Tibial artery (tissue), 4 donors: Measurements from ENCODE around the gene KIAA0825.

Experiments used
- DNase-seq, 2 donors: peaks; one replicate each; pipeline ENCODE4 v3.0.0-alpha.2; 2019
- H3K27ac ChIP-seq, 2 donors: fragments of 200-600 bp; sonication (generic) in 1 of 2; 1 replicate in 1 of 2; 2 replicates in 1 of 2; pipeline ENCODE4 v1.5.1; 2018 to 2019; ENCODE audit warnings: mild to moderate bottlenecking in 1 of 2
- H3K27me3 ChIP-seq, 2 donors: fragments of 200-600 bp; sonication (generic) in 1 of 2; one replicate each; pipeline versions ENCODE4 v1.5.1 to v1.6.0; 2016 to 2019
- H3K36me3 ChIP-seq, 3 donors: fragments of 200-600 bp; sonication (generic) in 2 of 3; one replicate each; pipeline ENCODE4 v1.5.1; 2016 to 2019; ENCODE audit warnings: mild to moderate bottlenecking in 2 of 3
- H3K4me1 ChIP-seq, 4 donors: fragments of 200-600 bp; sonication (generic) in 2 of 4; 1 replicate in 3 of 4; 2 replicates in 1 of 4; pipeline ENCODE4 v1.5.1; 2016 to 2019
- H3K4me3 ChIP-seq, 2 donors: fragments of 200-600 bp; sonication (generic) in 1 of 2; 1 replicate in 1 of 2; 2 replicates in 1 of 2; pipeline ENCODE4 v1.5.1; 2018 to 2019; ENCODE audit warnings: mild to moderate bottlenecking in 2 of 2
- H3K9me3 ChIP-seq, 3 donors: fragments of 200-600 bp; sonication (generic) in 1 of 3; one replicate each; pipeline ENCODE4 v1.5.1; 2016 to 2019
- CTCF ChIP-seq, 2 experiments: fragments of 200-600 bp in 1 of 2; fragments of 450-650 bp in 1 of 2; IDR thresholded peaks; one replicate each; pipeline ENCODE4 v1.5.1; 2017 to 2019; ENCODE audit warnings: antibody characterized with exemption in 2 of 2, mild to moderate bottlenecking in 1 of 2, moderate library complexity in 1 of 2
- intact Hi-C: fragments of 100-400 bp; cut with DNase I; formaldehyde crosslinking; loops from one replicate; pipeline ENCODE4 v1.15.0; 2023; ENCODE audit warnings: low total_unique reads

The KIAA0825 gene

GRCh38 chr5:94263068-94263467, 355.3 kb downstream of the KIAA0825 start:
- Histone ChIP-seq H3K4me1 (no peaks in the 10 kb centered on the region), H3K27me3 (no peaks in the 10 kb centered on the region), H3K27ac (no peak overlapping the region), H3K9me3 (no peaks in the 10 kb centered on the region), H3K36me3 (no peaks in the 10 kb centered on the region), H3K4me3 (no peak overlapping the region)
- intact Hi-C loops, result no loop called here
- no peak for DNase-seq
- no peak for TF ChIP-seq CTCF (IDR thresholded peaks at IDR 0.05)

- H3K27me3 ChIP-seq, result no peaks in the 10 kb centered on the region
- no peak for TF ChIP-seq CTCF (IDR thresholded peaks at IDR 0.05)
- H3K4me1 ChIP-seq, result no peaks in the 10 kb centered on the region
- H3K36me3 ChIP-seq, result no peaks in the 10 kb centered on the region
- no peak overlapping the region for H3K4me3 ChIP-seq
- intact Hi-C loops, result no loop called here
- no peak for DNase-seq
- no peak overlapping the region for H3K27ac ChIP-seq
- H3K9me3 ChIP-seq, result no peaks in the 10 kb centered on the region
These were observed 358.3 kb downstream of the KIAA0825 start for GRCh38 chr5:94260096-94260495.

- intact Hi-C loops, result no loop called here
- H3K27me3 ChIP-seq, result no peaks in the 10 kb centered on the region
- DNase-seq, result no peak
- no peaks in the 10 kb centered on the region for H3K36me3 ChIP-seq
- no peak overlapping the region for H3K27ac ChIP-seq
- no peak overlapping the region for H3K4me3 ChIP-seq
- TF ChIP-seq CTCF (IDR thresholded peaks at IDR 0.05), result no peak
- H3K4me1 ChIP-seq, result no peaks in the 10 kb centered on the region
- H3K9me3 ChIP-seq, result no peaks in the 10 kb centered on the region
These were observed 364.2 kb downstream of the KIAA0825 start for GRCh38 chr5:94254214-94254613.

- DNase-seq, result no peak
- TF ChIP-seq CTCF (IDR thresholded peaks at IDR 0.05), result no peak
- H3K4me3 ChIP-seq, result no peak overlapping the region
- no peaks in the 10 kb centered on the region for H3K27me3 ChIP-seq
- H3K27ac ChIP-seq, result no peak overlapping the region
- intact Hi-C loops, result no loop called here
- no peaks in the 10 kb centered on the region for H3K9me3 ChIP-seq
- H3K36me3 ChIP-seq, result no peaks in the 10 kb centered on the region
- H3K4me1 ChIP-seq, result no peaks in the 10 kb centered on the region
These were observed 367.4 kb downstream of the KIAA0825 start for GRCh38 chr5:94250985-94251384.

GRCh38 chr5:94249430-94249829, 369.0 kb downstream of the KIAA0825 start:
- no peaks in the 10 kb centered on the region for H3K9me3 ChIP-seq
- DNase-seq, result no peak
- H3K27ac ChIP-seq, result no peak overlapping the region
- H3K27me3 ChIP-seq, result no peaks in the 10 kb centered on the region
- intact Hi-C loops, result no loop called here
- H3K4me1 ChIP-seq, result no peaks in the 10 kb centered on the region
- TF ChIP-seq CTCF (IDR thresholded peaks at IDR 0.05), result no peak
- H3K36me3 ChIP-seq, result no peaks in the 10 kb centered on the region
- H3K4me3 ChIP-seq, result no peak overlapping the region

- no peak for DNase-seq
- Histone ChIP-seq H3K36me3 (no peaks in the 10 kb centered on the region), H3K27ac (no peak overlapping the region), H3K4me1 (no peaks in the 10 kb centered on the region), H3K9me3 (no peaks in the 10 kb centered on the region), H3K4me3 (no peak overlapping the region), H3K27me3 (no peaks in the 10 kb centered on the region)
- TF ChIP-seq CTCF (IDR thresholded peaks at IDR 0.05), result no peak
- intact Hi-C loops, result no loop called here
These were observed 370.1 kb downstream of the KIAA0825 start for GRCh38 chr5:94248175-94248875.
